HG02973 (cell line): Measurements from ENCODE around the gene DNTTIP2.
"Not testable (repeated sequence)": the region's sequence is repeated elsewhere in the genome, so short reads cannot be mapped to it uniquely, and the experiment has no call there.

ENCODE experiments used
- ATAC-seq: cut with Tn5 transposase; IDR thresholded peaks from one replicate; pipeline ENCODE4 v1.9.1; 2021; ENCODE audit warnings: moderate library complexity; ENCODE audit not compliant: unreplicated experiment

The DNTTIP2 gene

GRCh38 chr1:93844262-93845045 lies 34.6 kb downstream of the DNTTIP2 start:
- no peak for ATAC-seq

DNA sequence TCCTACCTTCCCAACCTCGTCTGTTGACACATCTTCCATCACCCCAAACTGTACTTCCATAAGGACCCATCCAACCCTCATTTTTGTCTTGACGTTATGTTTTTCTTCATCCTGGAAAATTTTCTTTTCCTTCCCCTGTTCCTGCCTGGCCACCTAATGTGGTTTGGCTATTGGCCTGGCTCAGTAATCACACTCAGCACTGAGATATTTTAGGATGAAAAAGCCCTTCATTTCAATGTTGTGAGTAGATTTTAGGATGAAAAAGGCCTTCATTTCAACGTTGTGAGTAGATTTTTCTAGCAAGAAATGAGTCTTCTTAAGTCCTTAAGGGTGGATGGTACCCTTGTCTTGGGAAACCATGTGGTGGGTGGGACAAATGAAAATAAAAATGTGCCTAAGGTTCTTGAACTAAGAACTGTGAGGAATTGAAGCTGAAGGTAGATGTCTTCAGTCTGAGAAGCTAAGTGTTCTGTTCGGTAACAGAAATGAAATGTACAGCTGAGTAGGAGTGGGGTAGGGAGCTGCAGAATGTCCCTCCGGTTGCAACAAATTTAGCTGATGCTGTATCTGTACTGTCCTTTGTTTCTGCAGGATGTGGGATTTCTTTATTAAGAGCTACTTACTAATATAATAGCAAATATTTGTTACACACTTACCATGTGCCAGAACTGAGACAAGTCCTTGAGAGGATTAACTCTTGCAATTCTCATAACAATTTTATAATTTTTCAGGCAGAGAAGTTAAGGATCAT lies 36.1 kb downstream of the DNTTIP2 start:
- ATAC-seq: no peak

DNA sequence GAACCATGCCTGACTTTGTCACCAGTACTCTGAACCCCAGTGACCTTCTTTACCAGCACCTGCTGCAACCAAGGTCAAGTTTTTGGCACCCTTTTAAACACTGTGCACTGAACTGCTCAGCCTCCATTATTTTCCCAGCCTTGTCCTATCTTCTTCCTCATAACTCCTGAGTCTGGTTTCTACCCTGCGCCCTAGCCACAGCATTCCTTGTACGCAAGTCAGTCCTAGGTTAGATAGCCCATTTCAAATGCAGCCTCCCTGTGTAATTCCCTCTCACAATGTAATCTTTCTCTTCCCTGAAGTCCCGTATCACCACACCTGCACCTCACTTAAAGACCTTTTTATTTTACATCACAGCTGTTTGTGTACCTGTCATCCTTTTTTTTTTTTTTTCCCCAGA lies 37.2 kb downstream of the DNTTIP2 start:
- no peak for ATAC-seq

DNA sequence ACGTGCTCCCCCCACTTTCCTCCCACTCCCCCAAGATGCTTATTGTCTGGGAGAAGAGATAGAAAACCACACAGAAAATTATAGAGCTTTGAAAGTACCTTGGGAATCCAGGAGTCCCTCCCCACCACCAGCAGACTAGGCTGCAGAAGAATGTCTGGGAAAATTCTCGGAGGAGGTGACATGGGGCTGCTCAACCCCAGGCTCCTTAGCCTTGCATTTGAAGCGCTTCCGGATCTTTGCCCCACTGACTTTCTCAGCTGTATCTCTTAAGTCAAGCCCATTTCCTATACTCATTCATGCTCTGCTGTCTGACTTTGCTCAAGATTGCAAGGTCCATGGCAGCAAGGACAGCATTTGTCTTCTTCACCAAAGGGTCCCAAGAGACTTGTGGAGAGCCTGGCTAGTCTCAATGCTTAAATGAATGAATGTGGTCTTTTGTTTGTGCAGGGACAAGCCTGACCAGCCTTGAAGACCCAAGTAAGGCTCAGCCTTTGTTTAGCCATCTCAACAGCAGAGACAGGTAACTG lies 38.0 kb downstream of the DNTTIP2 start:
- no peak for ATAC-seq

GRCh38 chr1:93839753-93840152 lies 39.3 kb downstream of the DNTTIP2 start:
- ATAC-seq: no peak

DNA sequence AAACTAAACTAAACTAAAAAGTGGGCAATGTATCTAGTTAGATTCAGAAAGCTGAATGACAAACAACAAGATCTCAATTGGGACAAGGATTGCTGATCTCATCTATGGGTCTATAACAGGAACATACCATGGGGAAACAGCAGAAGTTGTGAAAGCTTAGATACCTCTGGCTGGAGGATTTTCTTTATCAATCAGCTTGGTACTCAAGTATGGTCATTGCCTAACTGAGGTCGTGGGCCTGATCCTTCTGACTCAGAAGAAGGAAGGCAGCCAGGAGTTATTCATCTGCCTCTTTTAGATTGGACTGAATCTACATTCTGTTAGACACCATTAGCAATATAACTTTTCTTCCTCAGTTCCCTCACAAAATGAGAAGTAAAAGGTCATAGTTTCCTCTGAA lies 39.7 kb downstream of the DNTTIP2 start:
- ATAC-seq: no peak

DNA sequence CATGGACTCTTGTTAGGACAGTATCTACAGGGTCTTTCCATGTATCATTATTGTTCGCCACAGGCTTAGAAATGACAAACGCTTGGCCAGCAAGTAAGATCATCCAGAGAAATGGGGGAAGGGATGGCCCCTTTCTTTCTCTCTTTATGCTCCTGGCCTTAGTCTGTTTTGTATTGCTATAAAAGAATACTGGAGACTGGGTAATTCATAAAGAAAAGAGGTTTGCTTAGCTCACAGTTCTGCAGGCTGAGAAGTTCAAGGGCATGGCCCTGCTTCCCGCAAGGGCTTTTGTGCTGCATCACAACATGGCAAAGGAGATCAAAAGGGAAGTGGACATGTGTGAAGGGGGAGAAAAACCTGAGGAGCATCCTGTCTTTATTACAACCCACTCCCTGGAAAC lies 41.0 kb downstream of the DNTTIP2 start:
- ATAC-seq: no peak

- ATAC-seq: not testable (repeated sequence)
These were observed 45.7 kb downstream of the DNTTIP2 start for GRCh38 chr1:93833293-93833692.

- no peak for ATAC-seq
These were observed 49.9 kb downstream of the DNTTIP2 start for GRCh38 chr1:93829061-93829460.

- no peak for ATAC-seq
These were observed 50.6 kb downstream of the DNTTIP2 start for GRCh38 chr1:93828367-93828755.

DNA sequence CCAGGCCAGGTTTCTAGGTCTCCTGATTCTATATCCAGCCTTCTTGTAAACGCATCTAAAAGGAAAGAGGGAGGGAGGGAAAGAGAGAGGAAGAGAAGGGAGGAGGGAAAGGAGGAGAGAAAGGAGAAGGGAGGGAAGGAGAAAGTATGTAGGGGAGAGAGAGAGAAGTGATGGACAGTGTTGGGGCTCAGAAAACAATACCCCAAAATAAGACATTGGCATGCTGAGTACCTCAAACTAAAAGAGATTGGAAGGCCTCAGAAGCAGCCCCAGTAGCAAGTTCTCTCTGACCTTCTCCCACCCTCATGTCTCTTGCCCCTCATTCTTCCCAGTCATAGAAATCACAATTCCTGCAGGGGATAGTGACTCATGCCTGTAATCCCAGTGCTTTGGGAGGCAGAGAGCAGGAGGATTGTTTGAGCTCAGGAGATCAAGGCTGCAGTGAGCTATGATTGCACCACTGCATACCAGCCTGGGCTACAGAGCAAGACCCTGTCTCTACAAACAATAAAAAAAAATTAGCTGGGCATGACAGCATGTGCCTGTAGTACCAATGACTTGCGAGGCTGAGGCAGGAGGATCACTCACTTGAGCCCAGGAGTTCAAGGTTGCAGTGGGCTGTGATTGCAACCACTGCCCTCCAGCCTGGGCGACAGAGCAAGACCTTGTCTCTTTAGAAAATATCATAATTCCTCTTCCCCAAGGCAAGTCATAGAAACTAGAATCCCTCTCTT lies 51.2 kb downstream of the DNTTIP2 start:
- ATAC-seq: no peak

DNA sequence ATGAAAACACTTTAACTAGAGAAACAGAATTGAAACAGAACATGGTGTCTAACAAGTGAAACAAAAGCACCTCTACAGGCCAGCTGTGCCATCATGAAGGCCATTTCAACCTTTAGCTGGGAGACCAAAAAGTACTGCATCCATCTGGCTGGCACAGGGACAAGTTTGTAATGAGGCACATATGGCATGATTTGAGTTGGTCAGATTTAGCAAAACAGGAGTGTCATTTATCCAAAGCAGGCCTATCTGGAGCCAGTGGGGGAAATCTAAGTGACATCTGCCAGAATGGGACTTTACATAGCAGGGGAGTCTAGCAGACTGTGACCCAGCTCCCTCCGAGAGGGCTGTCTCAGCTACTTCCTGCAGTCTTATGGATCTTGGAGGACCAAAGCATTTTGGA lies 51.9 kb downstream of the DNTTIP2 start:
- no peak for ATAC-seq

GRCh38 chr1:93824834-93825233 lies 54.2 kb downstream of the DNTTIP2 start:
- no peak for ATAC-seq

DNA sequence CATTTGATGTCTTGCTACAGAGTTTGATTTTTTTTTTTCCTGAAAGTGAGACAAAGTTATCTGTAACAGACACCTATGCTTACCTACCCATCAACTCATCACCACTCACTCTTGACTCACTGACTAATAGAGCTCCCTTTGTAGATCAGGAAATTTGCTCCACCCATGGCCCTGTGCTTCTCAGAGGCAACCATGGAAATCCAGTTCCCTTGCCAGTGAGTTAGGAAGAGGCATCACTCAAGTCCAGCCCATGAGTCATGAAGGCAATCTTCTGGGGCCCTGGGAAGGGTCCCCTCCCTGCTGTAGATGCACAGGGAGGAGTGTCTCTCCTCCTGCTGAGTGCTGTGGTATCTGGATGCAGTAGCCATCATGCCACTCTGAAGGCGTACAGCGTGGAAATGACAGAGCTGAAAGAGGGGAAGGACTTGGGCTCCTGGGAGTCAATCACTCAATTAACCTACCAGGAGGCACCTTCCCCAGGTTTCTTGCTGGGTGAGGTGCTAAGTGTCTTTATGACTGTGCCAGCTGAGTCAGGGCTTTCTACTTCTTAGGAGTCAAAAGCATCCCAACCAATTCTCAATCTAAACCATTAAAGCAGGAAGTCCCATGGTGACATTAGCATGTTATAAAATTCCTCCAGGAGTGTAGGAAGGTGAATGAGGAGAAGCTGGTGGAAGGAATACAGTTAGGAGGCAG lies 56.1 kb downstream of the DNTTIP2 start:
- ATAC-seq: no peak

DNA sequence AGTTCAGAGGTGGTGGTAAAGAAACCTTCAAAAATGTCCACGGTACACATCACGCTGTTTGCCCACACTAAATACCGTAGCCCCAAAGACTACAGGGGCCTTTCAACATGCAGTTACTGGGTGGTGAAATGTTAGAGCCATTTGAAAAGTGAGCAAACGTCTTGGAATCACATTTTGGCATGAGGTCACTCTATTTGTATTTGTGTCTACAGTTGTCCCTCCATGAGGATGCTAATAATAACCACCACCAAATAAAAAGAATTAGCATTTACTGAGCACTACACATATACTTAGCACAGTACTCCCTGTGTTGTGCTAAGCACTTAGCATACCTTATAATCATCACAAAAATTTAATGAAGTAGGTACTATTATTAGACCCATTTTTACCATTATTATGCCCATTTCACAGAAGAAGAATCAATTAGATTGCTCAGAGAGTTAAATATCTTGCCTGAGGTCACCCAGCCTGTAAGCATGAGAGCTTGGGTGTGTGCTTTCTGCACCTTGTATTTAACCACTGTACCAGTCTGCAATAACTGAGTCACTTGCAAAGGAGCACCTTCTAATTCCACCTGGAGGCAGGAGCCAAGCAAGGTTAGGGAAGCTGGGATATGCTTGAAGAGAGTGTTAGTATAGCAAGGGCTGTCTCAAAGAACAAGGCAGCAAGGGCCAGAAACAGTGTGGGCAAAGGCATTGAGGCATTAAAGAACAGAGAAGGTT lies 57.4 kb downstream of the DNTTIP2 start:
- no peak for ATAC-seq

GRCh38 chr1:93820554-93821422 lies 58.2 kb downstream of the DNTTIP2 start:
- no peak for ATAC-seq

DNA sequence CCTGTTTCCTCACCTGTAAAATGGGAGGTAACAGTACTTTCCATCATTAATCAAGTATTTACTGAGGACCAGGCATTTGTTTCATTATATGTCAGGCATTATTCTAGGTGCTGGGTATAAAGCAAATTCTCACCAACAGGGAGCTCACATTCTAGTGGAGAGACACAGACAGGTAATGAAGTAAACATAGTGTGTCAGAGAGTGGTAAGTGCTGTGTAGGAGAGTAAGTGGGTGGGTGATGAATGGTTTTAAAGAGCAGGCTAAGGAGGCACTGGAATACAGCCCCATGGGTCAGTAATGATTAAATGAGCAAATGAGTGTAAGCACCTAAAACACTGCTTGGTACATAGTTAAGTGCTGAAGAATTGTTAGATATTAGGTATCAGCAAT lies 60.4 kb downstream of the DNTTIP2 start:
- ATAC-seq: no peak

DNA sequence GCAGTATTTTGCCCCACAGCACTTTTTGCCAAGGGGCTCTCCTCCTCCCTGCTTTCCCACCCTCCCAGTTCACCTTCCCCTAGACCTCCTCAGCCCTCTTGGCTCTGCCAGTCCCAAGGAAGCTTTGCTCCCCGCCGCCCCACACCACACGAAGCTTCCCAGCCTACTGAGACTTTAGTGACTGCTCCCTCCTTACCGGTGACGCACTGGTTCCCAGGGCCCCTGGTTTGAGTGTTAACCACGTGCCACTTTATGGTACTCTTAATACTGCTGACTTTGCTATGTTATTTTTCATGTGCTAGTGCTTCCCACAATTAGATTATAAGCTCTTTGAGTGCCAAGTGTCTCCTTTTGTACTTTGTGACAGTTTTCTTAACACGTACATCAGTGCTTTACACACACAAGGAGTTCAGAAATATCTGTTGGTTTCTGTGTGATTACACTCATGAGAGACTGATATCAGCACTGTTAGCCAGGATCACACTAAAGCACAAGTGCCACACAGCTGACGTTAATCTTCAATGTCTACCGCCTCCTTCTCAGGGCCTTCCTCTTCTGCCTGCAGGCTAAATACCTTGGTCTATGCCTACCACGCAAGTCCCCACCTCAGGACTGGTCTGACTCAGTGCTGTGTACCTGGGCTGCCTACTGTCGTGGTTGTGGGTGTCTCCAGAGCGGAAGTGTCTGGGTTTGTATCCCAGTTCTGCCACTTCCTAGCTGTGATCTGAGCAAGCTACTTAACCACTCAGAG lies 61.0 kb downstream of the DNTTIP2 start:
- no peak for ATAC-seq
